HFF-Myc (cell line): ENCODE data around the gene CDC5L.
"Not testable (repeated sequence)": the region's sequence is repeated elsewhere in the genome, so short reads cannot be mapped to it uniquely, and the experiment has no call there.

Source experiments
- DNase-seq: peaks from one replicate; pipeline ENCODE4 v3.0.0-alpha.2; 2011; ENCODE audit warnings: low read depth; ENCODE audit errors: extremely low read depth
- H3K4me3 ChIP-seq: replicated peaks from 2 replicates; pipeline ENCODE4 v1.5.1; 2011; ENCODE audit warnings: low read depth, mild to moderate bottlenecking, control low read depth, low read length
- TF ChIP-seq, protein P1 (sequence below): IDR thresholded peaks from 2 replicates; pipeline ENCODE4 v1.5.1; 2012; ENCODE audit warnings: mild to moderate bottlenecking, low read depth, low read length, control low read depth; ENCODE audit errors: missing control alignments

The CDC5L gene

DNA sequence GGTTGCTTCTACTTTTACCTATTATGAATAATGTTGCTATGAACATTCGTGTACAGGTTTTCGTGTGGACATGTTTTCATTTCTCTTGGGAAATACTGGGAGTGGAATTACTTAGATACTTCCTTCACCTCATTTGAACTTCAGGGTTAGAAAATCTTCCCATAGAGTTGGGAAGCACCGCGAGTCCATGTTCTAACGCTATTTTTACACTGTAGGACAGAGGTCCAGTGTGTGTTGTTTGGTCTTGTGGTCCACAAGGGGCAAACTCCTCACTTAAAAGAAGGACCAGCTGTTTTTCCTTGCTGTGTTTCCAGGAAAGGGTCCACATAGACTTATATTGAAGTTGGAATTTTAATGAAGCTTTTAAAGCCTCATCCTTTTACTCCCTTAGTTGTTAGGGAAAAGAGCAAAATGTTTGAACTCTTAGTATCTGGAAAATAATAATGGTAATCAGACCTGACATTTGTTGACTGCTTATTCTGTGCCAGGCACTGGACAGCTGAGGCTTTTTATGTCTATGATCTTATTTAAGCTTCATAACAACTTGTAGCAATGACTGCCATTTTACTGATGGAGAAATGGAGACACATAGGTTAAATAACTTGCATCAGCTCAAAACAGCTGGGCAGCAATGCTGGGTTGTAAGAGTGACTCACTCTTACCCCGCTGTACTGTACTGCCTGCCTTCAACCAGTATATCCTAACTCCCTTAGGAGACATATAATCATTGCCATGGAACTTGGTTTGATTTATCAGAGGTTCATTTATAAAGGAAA is 52.0 kb downstream of the CDC5L start:
- H3K4me3 ChIP-seq, result no peak overlapping the region
- no peak for DNase-seq
- TF ChIP-seq, protein P1, sequence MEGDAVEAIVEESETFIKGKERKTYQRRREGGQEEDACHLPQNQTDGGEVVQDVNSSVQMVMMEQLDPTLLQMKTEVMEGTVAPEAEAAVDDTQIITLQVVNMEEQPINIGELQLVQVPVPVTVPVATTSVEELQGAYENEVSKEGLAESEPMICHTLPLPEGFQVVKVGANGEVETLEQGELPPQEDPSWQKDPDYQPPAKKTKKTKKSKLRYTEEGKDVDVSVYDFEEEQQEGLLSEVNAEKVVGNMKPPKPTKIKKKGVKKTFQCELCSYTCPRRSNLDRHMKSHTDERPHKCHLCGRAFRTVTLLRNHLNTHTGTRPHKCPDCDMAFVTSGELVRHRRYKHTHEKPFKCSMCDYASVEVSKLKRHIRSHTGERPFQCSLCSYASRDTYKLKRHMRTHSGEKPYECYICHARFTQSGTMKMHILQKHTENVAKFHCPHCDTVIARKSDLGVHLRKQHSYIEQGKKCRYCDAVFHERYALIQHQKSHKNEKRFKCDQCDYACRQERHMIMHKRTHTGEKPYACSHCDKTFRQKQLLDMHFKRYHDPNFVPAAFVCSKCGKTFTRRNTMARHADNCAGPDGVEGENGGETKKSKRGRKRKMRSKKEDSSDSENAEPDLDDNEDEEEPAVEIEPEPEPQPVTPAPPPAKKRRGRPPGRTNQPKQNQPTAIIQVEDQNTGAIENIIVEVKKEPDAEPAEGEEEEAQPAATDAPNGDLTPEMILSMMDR, result no peak

DNA sequence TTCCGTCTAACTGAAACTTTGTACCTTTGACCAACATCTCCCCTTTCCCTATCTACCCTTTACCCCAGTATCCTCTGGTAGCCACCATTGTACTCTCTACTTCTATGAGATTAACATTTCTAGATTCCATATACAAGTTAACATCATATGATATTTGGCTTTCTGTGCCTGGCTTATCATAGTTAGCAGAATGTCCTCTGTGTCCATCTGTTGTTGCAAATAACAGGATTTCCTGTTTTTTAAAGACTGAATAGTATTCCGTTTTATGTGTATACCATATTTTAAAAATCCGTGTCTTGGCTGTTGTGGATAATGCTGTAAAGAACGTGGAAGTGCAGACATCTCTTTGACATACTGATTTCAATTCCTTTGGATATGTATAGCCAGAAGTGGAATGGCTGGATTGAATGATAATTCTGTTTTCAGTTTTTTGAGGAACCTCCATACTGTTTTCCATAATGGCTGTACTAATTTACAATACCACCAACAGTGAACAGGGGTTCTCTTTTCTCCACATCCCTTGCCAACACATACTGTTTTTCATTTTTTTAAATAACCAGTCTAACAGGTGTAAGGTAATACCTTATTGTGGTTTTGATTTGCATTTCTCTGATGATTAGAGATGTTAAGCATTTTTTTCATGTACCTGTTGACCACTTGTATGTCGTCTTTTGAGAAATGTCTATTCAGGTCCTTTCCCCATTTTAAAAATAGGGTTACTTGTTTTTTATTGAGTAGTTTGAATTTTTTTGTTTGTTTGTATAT is 53.8 kb downstream of the CDC5L start:
- DNase-seq, result no peak
- no peak overlapping the region for H3K4me3 ChIP-seq

DNA sequence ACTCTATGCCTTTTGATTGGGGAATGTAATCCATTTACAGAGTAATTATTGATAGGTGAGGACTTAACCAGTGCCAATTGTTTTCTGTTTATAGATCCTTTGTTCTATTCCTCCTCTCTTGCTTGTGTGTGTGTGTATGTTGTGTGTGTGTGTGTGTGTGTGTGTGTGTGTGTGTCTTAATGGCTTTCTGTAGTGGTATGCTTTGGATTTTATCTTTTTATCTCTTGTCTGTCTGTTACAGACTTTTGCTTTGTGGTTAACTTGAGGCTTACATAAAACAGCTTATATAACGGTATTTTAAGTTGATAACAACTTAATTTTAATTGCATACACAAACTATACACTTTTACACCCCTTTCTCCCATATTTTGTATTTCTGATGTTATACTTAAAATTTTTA is 54.7 kb downstream of the CDC5L start:
- TF ChIP-seq, protein P1, result no peak
- H3K4me3 ChIP-seq, result no peak overlapping the region
- DNase-seq, result no peak

More for the DNA sequence above, 53.8 kb downstream of the CDC5L start:
- TF ChIP-seq, protein P1, result no peak

DNA sequence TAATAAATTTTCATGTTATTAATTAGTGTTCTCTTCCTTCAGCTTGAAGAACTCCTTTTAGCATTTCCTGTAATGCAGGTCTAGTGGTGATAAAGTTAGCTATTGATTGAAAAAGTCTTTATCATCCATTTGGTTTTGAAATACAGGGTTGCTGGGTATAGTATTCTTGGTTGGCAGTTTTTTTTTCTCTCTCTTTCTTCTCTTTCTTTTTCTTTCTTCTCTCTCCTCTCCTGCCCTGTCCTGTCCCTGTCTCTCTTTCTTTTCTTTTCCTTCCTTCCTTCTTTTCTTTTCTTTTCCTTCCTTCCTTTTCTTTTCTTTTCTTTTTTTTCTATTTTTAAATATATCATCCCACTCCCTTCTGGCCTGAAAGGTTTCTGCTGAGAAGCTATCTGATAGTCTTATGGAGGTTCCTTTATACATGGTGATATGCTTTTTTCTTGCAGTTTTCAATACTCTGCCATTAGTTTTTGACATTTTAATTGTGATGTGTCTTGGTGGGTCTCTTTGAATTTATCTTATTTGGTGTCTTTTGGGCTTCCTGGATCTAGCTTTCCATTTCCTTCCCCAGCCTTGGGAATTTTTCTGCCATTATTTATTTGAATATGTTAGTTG is 55.4 kb downstream of the CDC5L start:
- H3K4me3 ChIP-seq, result no peak overlapping the region
- DNase-seq, result no peak
- TF ChIP-seq, protein P1, result no peak

DNA sequence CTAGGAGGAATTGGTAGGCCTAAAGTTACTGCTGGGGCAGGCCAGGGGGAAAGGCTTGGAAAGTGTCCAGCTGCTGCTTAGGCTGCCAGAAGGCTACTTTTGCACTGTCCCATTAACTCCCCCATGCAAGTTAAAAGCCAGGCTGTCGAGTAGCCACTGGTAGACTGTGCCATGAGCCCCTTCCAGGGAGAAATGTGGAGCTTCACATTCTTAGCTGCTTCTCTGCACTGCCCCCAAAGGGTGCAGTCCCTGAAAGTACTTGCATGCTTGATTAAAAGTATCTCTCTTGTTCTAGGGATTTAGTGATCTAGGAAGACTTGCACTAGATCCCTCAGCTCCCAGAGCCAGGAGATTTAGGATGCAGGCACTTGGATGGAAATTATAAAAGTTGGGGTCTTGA is 57.3 kb downstream of the CDC5L start:
- TF ChIP-seq, protein P1, result no peak
- DNase-seq, result no peak
- no peak overlapping the region for H3K4me3 ChIP-seq

DNA sequence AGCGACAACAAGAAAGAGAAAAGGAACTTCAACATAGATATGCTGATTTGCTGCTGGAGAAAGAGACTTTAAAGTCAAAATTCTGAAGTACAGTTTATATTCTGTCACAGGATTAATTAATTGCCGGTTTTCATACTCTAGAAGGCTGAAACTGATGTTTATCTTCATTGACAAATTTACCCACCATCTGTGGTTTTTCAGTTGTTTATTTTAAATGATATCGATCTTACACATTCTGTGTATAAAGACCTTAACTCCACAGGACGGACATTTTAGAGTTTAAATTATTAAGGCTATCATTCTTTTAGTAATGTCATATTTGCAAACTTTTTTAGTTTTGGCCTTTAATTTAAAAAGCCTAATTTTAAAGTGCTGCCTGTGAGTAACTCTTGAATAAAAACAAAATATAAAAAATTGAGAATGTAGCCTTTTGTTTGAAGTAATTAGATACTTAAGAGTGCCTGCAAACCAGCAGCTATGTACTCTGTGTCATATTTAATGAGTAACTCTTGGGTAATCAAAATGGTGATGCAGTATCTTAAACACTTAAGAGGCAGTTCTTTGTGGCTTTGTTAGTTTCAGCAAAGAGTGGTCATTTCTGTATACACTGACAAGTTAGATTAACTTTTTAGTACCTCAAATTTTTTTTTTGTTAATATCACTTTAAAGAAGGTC is 59.3 kb downstream of the CDC5L start:
- H3K4me3 ChIP-seq, result no peak overlapping the region
- DNase-seq, result no peak
- TF ChIP-seq, protein P1, result no peak

DNA sequence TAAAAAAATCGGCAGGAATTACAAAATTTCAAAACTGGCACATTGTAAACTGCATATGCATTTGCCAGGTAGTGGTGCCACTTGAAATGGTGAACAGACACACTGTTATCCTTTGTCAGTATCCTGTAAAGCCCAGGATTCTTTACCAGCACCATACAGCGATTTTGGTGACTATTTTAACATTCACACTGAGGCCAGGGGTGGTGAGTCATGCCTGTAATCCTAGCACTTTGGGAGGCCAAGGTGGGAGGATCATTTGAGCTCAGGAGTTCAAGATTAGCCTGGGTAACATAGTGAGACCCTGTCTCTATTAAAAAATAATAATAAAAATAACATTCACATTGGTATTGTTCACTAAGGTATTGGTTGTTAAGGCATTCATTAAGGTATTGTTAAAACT is 61.7 kb downstream of the CDC5L start:
- DNase-seq, H3K4me3 ChIP-seq: not testable (repeated sequence)
